Endothelial cell (in vitro differentiated cells): ENCODE data around the gene CGGBP1. TPM values are rescaled to one million over a fixed set of nuclear protein-coding genes. Genes with fewer than 3 reads are reported as not detected.

Source experiments
- DNase-seq: peaks from one replicate; pipeline ENCODE4 v3.0.0; 2021; ENCODE audit warnings: low spot score
- H3K27ac Mint-ChIP-seq: one replicate; pipeline ENCODE4 v1.8.0; 2021; ENCODE audit warnings: mixed read lengths, inconsistent platforms; ENCODE audit not compliant: unreplicated experiment
- H3K27me3 Mint-ChIP-seq: one replicate; pipeline ENCODE4 v1.8.0; 2021; ENCODE audit warnings: mild to moderate bottlenecking, moderate library complexity, mixed read lengths, inconsistent platforms; ENCODE audit not compliant: unreplicated experiment
- H3K36me3 Mint-ChIP-seq: one replicate; pipeline ENCODE4 v1.8.0; 2021; ENCODE audit warnings: mild to moderate bottlenecking, low read depth, mixed read lengths, inconsistent platforms; ENCODE audit not compliant: unreplicated experiment
- H3K4me1 Mint-ChIP-seq: one replicate; pipeline ENCODE4 v1.8.0; 2021; ENCODE audit warnings: mild to moderate bottlenecking, mixed read lengths, inconsistent platforms; ENCODE audit not compliant: unreplicated experiment
- H3K4me3 Mint-ChIP-seq: one replicate; pipeline ENCODE4 v1.8.0; 2021; ENCODE audit warnings: mild to moderate bottlenecking, mixed read lengths, inconsistent platforms; ENCODE audit not compliant: unreplicated experiment
- H3K9me3 Mint-ChIP-seq: one replicate; pipeline ENCODE4 v1.8.0; 2021; ENCODE audit warnings: mixed read lengths, inconsistent platforms; ENCODE audit not compliant: unreplicated experiment
- total RNA-seq: library from RNA; stranded (reverse); fragmentation: NEBNext Ultra II Directional; extraction: Animal tissue kit (Norgen Biotek cat#: 25700); gene quantifications from one replicate; pipeline ENCODE4 v1.2.1, GENCODE V29; 2021; ENCODE audit not compliant: unreplicated experiment
- TF ChIP-seq, protein P1 (sequence below): fragments of 200-600 bp; sonication (generic); IDR thresholded peaks from one replicate; pipeline ENCODE4 v1.5.0; 2021; ENCODE audit warnings: antibody characterized with exemption; ENCODE audit not compliant: unreplicated experiment

Gene CGGBP1
- total RNA-seq, 1 donor from 2014 or later = 73.8 TPM

DNA sequence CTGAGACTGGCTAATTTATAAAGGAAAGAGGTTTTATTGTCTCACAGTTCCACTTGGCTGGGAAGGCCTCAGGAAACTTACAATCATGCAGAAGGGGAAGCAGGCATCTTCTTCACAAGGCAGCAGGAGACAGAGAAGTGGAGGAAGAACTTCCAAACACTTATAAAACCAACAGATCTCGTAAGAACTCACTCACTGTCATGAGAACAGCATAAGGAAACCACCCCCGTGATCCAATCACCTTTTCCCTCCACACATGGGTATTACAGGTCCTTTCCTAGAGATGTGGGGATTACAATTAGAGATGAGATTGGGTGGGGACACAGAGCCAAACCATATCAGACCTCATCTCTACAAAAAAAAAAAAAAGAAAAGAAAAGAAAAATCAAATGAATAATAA lies 25.7 kb downstream of the CGGBP1 start:
- no peak for DNase-seq
- Mint-ChIP-seq H3K27me3 (no peaks in the 10 kb centered on the region), H3K9me3 (peaks cover 5% of the 10 kb centered on the region), H3K4me1 (no peaks in the 10 kb centered on the region), H3K36me3 (peaks cover 3% of the 10 kb centered on the region), H3K4me3 (no peak overlapping the region), H3K27ac (no peak overlapping the region)
- TF ChIP-seq, protein P1, sequence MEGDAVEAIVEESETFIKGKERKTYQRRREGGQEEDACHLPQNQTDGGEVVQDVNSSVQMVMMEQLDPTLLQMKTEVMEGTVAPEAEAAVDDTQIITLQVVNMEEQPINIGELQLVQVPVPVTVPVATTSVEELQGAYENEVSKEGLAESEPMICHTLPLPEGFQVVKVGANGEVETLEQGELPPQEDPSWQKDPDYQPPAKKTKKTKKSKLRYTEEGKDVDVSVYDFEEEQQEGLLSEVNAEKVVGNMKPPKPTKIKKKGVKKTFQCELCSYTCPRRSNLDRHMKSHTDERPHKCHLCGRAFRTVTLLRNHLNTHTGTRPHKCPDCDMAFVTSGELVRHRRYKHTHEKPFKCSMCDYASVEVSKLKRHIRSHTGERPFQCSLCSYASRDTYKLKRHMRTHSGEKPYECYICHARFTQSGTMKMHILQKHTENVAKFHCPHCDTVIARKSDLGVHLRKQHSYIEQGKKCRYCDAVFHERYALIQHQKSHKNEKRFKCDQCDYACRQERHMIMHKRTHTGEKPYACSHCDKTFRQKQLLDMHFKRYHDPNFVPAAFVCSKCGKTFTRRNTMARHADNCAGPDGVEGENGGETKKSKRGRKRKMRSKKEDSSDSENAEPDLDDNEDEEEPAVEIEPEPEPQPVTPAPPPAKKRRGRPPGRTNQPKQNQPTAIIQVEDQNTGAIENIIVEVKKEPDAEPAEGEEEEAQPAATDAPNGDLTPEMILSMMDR = no peak

DNA sequence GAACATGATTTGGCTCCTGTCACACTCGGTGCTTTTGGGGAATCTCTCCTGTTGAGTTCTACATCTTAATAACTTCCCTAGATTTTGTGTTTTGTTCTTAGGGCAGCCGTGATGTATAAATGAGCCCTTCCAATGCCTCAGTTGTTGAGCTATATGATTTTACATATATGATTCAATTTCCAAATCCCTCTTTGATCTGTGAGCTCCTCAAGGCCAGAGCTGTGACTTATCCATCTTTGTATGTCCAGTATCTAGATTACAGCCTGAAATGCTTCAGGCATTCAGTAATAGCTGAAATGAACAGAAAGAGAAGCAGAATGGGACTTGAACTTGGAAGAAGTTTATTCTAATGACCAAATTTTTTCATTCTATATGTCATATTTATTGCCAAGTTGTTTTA lies 26.6 kb downstream of the CGGBP1 start:
- Mint-ChIP-seq H3K4me1 (no peaks in the 10 kb centered on the region), H3K27me3 (no peaks in the 10 kb centered on the region), H3K36me3 (peaks cover 3% of the 10 kb centered on the region), H3K4me3 (no peak overlapping the region), H3K9me3 (peaks cover 5% of the 10 kb centered on the region), H3K27ac (no peak overlapping the region)
- TF ChIP-seq, protein P1 = no peak
- no peak for DNase-seq

DNA sequence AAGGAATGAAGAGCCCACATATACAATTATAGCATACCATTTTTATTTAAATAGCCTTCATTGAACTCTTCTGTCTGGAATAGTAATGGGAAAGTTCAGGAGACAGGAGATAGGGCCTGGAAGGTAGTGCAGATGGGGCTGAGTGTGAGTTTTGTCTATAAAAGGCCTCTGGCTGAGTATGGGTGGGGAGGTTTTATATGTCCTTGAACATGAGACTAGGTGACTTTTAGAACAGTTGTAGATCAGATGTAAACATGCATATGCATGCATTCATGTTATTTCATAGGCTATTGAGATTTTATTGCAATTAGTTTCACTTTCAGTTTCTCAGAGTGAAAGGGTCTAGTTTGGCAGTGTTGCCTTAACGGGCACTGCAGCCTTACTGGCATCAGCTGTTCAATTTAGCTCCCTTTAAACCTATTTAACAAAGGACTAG lies 27.1 kb downstream of the CGGBP1 start:
- TF ChIP-seq, protein P1 = no peak
- peaks cover 3% of the 10 kb centered on the region for H3K36me3 Mint-ChIP-seq
- H3K9me3 Mint-ChIP-seq = peaks cover 5% of the 10 kb centered on the region

DNA sequence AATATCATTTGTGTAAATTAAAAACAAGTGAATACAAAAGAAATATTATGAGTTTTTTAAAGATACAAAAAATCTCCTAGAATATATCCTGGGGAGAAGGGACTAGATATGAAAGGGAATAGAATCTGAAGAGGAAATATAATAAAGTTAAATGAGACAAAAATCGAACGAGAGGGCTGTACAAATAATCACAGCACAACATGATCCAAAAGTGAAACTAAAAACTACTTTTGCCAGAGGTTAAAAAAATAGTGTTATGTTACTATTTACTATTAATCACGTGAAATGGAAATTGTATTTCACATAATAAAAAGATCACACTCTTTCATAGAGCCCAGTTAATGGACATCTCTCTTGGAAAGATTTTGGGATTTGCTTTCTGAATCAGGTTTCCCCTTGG lies 28.6 kb downstream of the CGGBP1 start:
- H3K9me3 Mint-ChIP-seq = peaks cover 9% of the 10 kb centered on the region
- TF ChIP-seq, protein P1 = no peak
- DNase-seq = no peak
- H3K27ac Mint-ChIP-seq = no peak overlapping the region
- no peak overlapping the region for H3K4me3 Mint-ChIP-seq
- peaks cover 8% of the 10 kb centered on the region for H3K36me3 Mint-ChIP-seq
- no peaks in the 10 kb centered on the region for H3K27me3 Mint-ChIP-seq
- no peaks in the 10 kb centered on the region for H3K4me1 Mint-ChIP-seq

More for the DNA sequence above, 27.1 kb downstream of the CGGBP1 start:
- H3K27me3 Mint-ChIP-seq = no peaks in the 10 kb centered on the region
- no peak for DNase-seq
- H3K27ac Mint-ChIP-seq = no peak overlapping the region
- H3K4me1 Mint-ChIP-seq = no peaks in the 10 kb centered on the region
- H3K4me3 Mint-ChIP-seq = no peak overlapping the region

DNA sequence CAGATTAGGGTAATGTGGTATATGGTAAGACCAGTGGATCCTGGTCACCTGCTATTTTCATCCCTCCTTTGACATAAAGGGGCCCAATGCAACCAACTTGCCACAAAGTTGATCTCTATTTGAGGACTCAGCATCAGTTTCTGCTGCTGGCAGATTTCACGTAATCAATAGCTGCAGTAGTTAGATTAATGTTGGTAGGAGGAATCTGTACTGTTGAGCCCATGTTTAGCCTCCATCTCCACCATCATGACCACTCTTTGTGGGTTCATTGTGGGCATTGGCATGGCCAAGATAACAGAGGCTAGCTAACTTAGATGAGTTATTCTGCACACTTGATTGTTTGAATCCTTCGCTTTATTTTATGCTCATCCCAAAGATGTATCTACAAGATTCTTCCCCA lies 29.9 kb downstream of the CGGBP1 start:
- TF ChIP-seq, protein P1 = no peak
- H3K27me3 Mint-ChIP-seq = no peaks in the 10 kb centered on the region
- peaks cover 9% of the 10 kb centered on the region for H3K9me3 Mint-ChIP-seq
- no peak overlapping the region for H3K4me3 Mint-ChIP-seq
- peaks cover 8% of the 10 kb centered on the region for H3K36me3 Mint-ChIP-seq
- no peak for DNase-seq
- H3K4me1 Mint-ChIP-seq = no peaks in the 10 kb centered on the region
- H3K27ac Mint-ChIP-seq = no peak overlapping the region
